ENCODE data around the gene ZNF300.

GRCh38 chr5:150918613-150919012 lies 13.8 kb upstream of the ZNF300 start:
- no peak for TF ChIP-seq ZNF274 (IDR thresholded peaks at IDR 0.05; ENCODE audit: low read depth, low read length)
- TF ChIP-seq SUZ12 (IDR thresholded peaks at IDR 0.05; ENCODE audit: extremely low read depth, insufficient read depth, insufficient read length) = no peak
